Neural cell (in vitro differentiated cells): ENCODE measurements around the gene ITPK1.

Experiments used
- TF ChIP-seq, protein P1 (sequence below): fragments of 450-650 bp; IDR thresholded peaks from 2 replicates; pipeline ENCODE4 v1.5.1; 2014; ENCODE audit warnings: antibody characterized with exemption, mild to moderate bottlenecking, moderate library complexity; ENCODE audit not compliant: poor library complexity, severe bottlenecking
- TF ChIP-seq, protein P2 (sequence below): IDR thresholded peaks from 2 replicates; pipeline ENCODE4 v1.6.1; 2012; ENCODE audit warnings: borderline replicate concordance

DNA sequence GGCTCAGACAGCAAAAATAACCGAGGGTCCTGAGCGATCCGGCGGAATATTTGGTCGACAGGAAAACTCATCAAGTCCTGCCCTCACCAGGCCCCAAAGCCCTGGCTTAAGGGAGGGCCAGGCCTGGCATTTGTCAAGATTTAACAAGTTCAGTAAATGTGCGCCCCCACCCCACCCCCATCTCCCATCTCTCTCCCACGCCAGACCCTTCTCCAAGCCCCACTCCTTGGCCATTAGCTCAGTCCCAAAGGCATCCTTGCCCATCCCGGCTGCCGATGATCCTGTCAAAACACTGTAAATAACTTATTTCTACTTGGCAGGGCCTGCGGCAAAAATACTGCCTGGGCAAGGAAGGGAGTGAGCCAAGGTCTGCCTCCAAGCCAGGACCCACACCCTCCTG lies 52.8 kb downstream of the ITPK1 start:
- TF ChIP-seq, protein P1, sequence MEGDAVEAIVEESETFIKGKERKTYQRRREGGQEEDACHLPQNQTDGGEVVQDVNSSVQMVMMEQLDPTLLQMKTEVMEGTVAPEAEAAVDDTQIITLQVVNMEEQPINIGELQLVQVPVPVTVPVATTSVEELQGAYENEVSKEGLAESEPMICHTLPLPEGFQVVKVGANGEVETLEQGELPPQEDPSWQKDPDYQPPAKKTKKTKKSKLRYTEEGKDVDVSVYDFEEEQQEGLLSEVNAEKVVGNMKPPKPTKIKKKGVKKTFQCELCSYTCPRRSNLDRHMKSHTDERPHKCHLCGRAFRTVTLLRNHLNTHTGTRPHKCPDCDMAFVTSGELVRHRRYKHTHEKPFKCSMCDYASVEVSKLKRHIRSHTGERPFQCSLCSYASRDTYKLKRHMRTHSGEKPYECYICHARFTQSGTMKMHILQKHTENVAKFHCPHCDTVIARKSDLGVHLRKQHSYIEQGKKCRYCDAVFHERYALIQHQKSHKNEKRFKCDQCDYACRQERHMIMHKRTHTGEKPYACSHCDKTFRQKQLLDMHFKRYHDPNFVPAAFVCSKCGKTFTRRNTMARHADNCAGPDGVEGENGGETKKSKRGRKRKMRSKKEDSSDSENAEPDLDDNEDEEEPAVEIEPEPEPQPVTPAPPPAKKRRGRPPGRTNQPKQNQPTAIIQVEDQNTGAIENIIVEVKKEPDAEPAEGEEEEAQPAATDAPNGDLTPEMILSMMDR, result no peak
- TF ChIP-seq, protein P2, sequence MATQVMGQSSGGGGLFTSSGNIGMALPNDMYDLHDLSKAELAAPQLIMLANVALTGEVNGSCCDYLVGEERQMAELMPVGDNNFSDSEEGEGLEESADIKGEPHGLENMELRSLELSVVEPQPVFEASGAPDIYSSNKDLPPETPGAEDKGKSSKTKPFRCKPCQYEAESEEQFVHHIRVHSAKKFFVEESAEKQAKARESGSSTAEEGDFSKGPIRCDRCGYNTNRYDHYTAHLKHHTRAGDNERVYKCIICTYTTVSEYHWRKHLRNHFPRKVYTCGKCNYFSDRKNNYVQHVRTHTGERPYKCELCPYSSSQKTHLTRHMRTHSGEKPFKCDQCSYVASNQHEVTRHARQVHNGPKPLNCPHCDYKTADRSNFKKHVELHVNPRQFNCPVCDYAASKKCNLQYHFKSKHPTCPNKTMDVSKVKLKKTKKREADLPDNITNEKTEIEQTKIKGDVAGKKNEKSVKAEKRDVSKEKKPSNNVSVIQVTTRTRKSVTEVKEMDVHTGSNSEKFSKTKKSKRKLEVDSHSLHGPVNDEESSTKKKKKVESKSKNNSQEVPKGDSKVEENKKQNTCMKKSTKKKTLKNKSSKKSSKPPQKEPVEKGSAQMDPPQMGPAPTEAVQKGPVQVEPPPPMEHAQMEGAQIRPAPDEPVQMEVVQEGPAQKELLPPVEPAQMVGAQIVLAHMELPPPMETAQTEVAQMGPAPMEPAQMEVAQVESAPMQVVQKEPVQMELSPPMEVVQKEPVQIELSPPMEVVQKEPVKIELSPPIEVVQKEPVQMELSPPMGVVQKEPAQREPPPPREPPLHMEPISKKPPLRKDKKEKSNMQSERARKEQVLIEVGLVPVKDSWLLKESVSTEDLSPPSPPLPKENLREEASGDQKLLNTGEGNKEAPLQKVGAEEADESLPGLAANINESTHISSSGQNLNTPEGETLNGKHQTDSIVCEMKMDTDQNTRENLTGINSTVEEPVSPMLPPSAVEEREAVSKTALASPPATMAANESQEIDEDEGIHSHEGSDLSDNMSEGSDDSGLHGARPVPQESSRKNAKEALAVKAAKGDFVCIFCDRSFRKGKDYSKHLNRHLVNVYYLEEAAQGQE, result no peak
